LNCaP clone FGC (cell line): ENCODE results near the gene EHD3.

Experiments
- DNase-seq: peaks from one replicate; pipeline ENCODE4 v3.0.0-alpha.2; 2011; ENCODE audit warnings: low read depth
- H3K4me3 ChIP-seq: 2 replicates; pipeline ENCODE4 v1.5.1; 2011; ENCODE audit warnings: mild to moderate bottlenecking, low read depth, low read length, control low read depth
- TF ChIP-seq, protein P1 (sequence below): IDR thresholded peaks from 2 replicates; pipeline ENCODE4 v1.5.1; 2012; ENCODE audit warnings: mild to moderate bottlenecking; ENCODE audit not compliant: control insufficient read depth, insufficient read depth; ENCODE audit errors: extremely low read depth

EHD3 gene

GRCh38 chr2:31207790-31208189 is 26.2 kb upstream of the EHD3 start:
- no peak for DNase-seq
- TF ChIP-seq, protein P1, sequence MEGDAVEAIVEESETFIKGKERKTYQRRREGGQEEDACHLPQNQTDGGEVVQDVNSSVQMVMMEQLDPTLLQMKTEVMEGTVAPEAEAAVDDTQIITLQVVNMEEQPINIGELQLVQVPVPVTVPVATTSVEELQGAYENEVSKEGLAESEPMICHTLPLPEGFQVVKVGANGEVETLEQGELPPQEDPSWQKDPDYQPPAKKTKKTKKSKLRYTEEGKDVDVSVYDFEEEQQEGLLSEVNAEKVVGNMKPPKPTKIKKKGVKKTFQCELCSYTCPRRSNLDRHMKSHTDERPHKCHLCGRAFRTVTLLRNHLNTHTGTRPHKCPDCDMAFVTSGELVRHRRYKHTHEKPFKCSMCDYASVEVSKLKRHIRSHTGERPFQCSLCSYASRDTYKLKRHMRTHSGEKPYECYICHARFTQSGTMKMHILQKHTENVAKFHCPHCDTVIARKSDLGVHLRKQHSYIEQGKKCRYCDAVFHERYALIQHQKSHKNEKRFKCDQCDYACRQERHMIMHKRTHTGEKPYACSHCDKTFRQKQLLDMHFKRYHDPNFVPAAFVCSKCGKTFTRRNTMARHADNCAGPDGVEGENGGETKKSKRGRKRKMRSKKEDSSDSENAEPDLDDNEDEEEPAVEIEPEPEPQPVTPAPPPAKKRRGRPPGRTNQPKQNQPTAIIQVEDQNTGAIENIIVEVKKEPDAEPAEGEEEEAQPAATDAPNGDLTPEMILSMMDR: no peak
- H3K4me3 ChIP-seq: no peak overlapping the region

- no peak for DNase-seq
- no peak overlapping the region for H3K4me3 ChIP-seq
- TF ChIP-seq, protein P1: no peak
Measured at GRCh38 chr2:31208240-31208639, 25.7 kb upstream of the EHD3 start.

- DNase-seq: no peak
- H3K4me3 ChIP-seq: no peak overlapping the region
- TF ChIP-seq, protein P1: no peak
Measured at GRCh38 chr2:31212659-31213600, 21.0 kb upstream of the EHD3 start.

DNA sequence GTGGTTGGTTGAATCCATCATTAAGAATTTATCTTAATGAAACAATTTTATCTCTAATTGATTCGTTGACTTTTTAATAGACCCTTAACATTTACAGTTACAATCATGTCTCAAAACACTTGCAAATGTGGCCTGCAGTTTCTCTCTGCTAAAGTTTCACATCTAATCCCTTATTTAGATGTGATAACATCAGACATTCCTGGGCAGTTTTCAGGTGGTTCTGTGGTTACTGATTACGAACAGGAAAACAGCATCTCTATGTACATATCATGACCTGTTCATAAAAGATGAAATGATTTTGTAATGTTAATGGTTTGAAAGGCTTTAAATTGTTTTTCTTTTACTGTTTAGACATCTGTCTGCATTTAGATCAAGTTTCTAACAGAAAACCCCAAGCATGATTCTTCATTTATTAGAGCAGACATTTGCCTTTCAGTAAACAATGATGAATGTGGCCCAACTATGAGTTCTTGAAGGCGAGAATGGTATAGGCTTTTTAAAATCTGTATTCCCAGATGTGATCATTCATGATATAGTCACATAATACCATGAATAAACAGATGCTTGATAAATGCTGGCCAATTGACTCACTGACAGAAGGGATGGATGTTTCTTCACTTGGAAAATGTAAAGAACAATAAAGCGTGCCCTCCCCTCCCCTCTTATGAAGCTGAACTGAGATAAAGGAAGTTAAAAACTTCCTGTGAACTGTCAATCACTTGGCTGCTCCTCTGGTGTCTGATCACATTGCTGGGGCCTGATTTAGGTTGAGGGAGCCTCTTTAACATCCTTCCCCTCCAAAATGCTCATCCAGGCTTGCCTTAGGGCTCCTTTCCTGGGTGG is 20.1 kb upstream of the EHD3 start:
- TF ChIP-seq, protein P1: no peak
- DNase-seq: no peak
- no peak overlapping the region for H3K4me3 ChIP-seq

DNA sequence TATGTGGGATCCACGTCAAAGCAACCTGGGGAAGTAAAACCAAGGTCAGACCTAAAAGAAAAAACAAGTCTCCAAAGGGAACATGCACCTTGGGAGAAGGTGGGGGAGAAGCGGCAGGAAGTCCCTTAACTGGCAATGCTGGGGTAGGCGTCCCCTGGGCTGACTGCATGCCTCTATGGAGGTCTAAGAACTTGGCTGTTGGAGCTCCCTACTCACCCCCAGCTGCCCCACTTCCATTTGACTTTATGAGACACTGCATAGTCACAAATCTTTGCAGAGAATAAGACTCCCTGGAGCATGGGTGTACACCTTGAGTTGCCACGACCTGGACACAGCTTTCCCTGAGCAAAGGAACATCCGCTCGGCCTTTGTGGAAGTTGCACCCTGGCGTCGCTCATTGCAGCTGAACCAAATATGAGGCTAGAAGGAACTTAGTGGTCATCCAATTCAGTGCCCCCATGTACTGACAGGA is 19.5 kb upstream of the EHD3 start:
- H3K4me3 ChIP-seq: no peak overlapping the region
- TF ChIP-seq, protein P1: no peak
- no peak for DNase-seq

DNA sequence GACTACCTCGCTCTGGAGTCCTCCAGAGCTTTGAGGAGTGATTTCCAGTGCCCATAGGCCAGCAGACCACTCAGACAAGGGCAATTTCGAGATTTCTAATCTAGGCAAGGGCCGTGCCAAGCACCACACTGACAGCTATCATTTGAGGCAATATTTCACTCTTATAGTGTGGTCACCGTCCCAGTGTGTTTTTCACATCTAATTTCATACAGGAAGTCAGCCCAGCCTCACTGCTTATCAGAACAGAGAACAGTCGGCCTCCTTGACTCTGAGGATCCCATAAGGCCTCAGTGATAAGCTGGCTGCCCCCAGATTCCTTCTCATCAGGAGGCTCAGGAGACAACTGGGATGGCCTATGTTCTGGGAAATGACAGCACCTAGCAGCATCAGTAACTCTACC is 17.2 kb upstream of the EHD3 start:
- TF ChIP-seq, protein P1: no peak
- no peak for DNase-seq

More for the DNA sequence above, 17.2 kb upstream of the EHD3 start:
- no peak overlapping the region for H3K4me3 ChIP-seq
